HepG2 (cell line): ENCODE measurements around the gene WNK1. TPM values are rescaled to one million over a fixed set of nuclear protein-coding genes. Genes with fewer than 3 reads are reported as not detected.
"Not testable (repeated sequence)": the region's sequence is repeated elsewhere in the genome, so short reads cannot be mapped to it uniquely, and the experiment has no call there.

ENCODE experiments used
- ATAC-seq: fragments of 200-7000 bp; cut with Tn5 transposase; 3 replicates; pipeline ENCODE4 v1.9.1; 2020; ENCODE audit warnings: mild to moderate bottlenecking, moderate library complexity
- BruUV-seq: library from RNA; stranded (reverse); fragments of 400-500 nt; replicated peaks from 2 replicates; lab custom pipeline; 2021; lab: Mats Ljungman, UMichigan
- CTCF ChIA-PET: fragments of 300-600 bp; formaldehyde crosslinking; extraction: SDS; loops from one replicate; lab custom pipeline; 2021; ENCODE audit warnings: low total read pairs, inconsistent platforms, low intra/inter-chr PET ratio; lab: Yijun Ruan, JAX
- POLR2A ChIA-PET: fragments of 350-600 bp; sonication (Branson Sonifier 250); formaldehyde crosslinking; loops from one replicate; lab custom pipeline; 2020; ENCODE audit warnings: antibody characterized with exemption, inconsistent platforms; lab: Yijun Ruan, JAX
- DNase-seq: peaks from one replicate; pipeline ENCODE4 v3.0.0-alpha.2; 2015; ENCODE audit warnings: low spot score
- FAIRE-seq: peaks from 3 replicates; lab custom pipeline; 2011; peaks lifted over from hg19 to GRCh38; lab: Jason Lieb, UNC
- H2AFZ ChIP-seq: one replicate; pipeline ENCODE4 v1.6.1; 2011; ENCODE audit warnings: low read length, inconsistent platforms
- H3K27ac ChIP-seq: fragments of 300-600 bp; 3 replicates; pipeline ENCODE4 v1.8.0; 2011; ENCODE audit warnings: mixed run types, mild to moderate bottlenecking, mixed read lengths, low read length, inconsistent platforms; ENCODE audit not compliant: insufficient read depth; ENCODE audit errors: extremely low read length
- H3K27me3 ChIP-seq, 2 experiments: fragments of 200-600 bp in 1 of 2; 2 replicates in 1 of 2; 3 replicates in 1 of 2; pipeline versions ENCODE4 v1.6.0 to v1.8.0; 2011; ENCODE audit warnings: low read length in 2 of 2, mild to moderate bottlenecking in 2 of 2, moderate library complexity in 2 of 2, inconsistent platforms in 1 of 2; ENCODE audit not compliant: insufficient read depth in 2 of 2, control insufficient read depth in 1 of 2
- H3K36me3 ChIP-seq, 2 experiments: fragments of 200-600 bp in 1 of 2; replicated peaks in 1 of 2; 2 replicates in 1 of 2; 3 replicates in 1 of 2; pipeline versions ENCODE4 v1.5.1 to v1.8.0; 2011; ENCODE audit warnings: low read length in 2 of 2, inconsistent platforms in 1 of 2; ENCODE audit not compliant: insufficient read depth in 2 of 2, control insufficient read depth in 1 of 2
- H3K4me1 ChIP-seq: 2 replicates; pipeline ENCODE4 v1.5.1; 2012; ENCODE audit warnings: low read length, inconsistent platforms; ENCODE audit not compliant: insufficient read depth
- H3K4me2 ChIP-seq: 2 replicates; pipeline ENCODE4 v1.6.0; 2011; ENCODE audit warnings: low read depth, low read length, inconsistent platforms
- H3K4me3 ChIP-seq, 3 experiments: fragments of 200-600 bp in 1 of 3; sonication (generic), shearing (Covaris generic) in 1 of 3; replicated peaks in 1 of 3; 2 replicates each; pipeline ENCODE4 v1.5.1; 2011 to 2016; ENCODE audit warnings: low read length in 3 of 3, inconsistent platforms in 2 of 3, low read depth in 2 of 3, mild to moderate bottlenecking in 2 of 3, control low read depth in 1 of 3, mixed read lengths in 1 of 3; ENCODE audit not compliant: insufficient read depth in 1 of 3
- H3K79me2 ChIP-seq: one replicate; pipeline ENCODE4 v1.6.1; 2011; ENCODE audit warnings: low read length, inconsistent platforms; ENCODE audit not compliant: insufficient read depth
- H3K9ac ChIP-seq: 2 replicates; pipeline ENCODE4 v1.6.0; 2011; ENCODE audit warnings: mild to moderate bottlenecking, low read depth, low read length, inconsistent platforms; ENCODE audit not compliant: insufficient read depth
- H3K9me3 ChIP-seq: 2 replicates; pipeline ENCODE4 v1.5.1; 2012; ENCODE audit warnings: mild to moderate bottlenecking, low read length
- H4K20me1 ChIP-seq: 2 replicates; pipeline ENCODE4 v1.6.0; 2011; ENCODE audit warnings: inconsistent platforms, mild to moderate bottlenecking, low read length, moderate library complexity; ENCODE audit not compliant: insufficient read depth
- E2F1 ChIP-seq: sonication (generic); formaldehyde crosslinking; IDR thresholded peaks from 2 replicates; pipeline ENCODE4 v1.5.0; 2020; ENCODE audit warnings: missing genetic modification reagents
- ELK4 ChIP-seq: sonication (generic); formaldehyde crosslinking; IDR thresholded peaks from 2 replicates; pipeline ENCODE4 v1.9.0; 2021; ENCODE audit warnings: missing genetic modification reagents, borderline replicate concordance
- MAFK ChIP-seq, 2 experiments: IDR thresholded peaks in 1 of 2; conservative IDR thresholded peaks in 1 of 2; 2 replicates each; pipeline ENCODE4 v1.6.1; 2011; ENCODE audit warnings: improper control_type of control experiment in 2 of 2, low read length in 2 of 2
- ZBTB46 ChIP-seq: sonication (generic); formaldehyde crosslinking; IDR thresholded peaks from 2 replicates; pipeline ENCODE4 v1.4.0; 2020; ENCODE audit warnings: mild to moderate bottlenecking, missing genetic modification reagents, borderline replicate concordance
- ZNF350 ChIP-seq: sonication (generic); formaldehyde crosslinking; IDR thresholded peaks from 2 replicates; pipeline ENCODE4 v1.4.0; 2020; ENCODE audit warnings: mild to moderate bottlenecking, low read depth, missing genetic modification reagents, borderline replicate concordance
- ZNF530 ChIP-seq: sonication (generic); formaldehyde crosslinking; IDR thresholded peaks from 2 replicates; pipeline ENCODE4 v1.5.0; 2020; ENCODE audit warnings: low read depth, mild to moderate bottlenecking, missing genetic modification reagents
- ZNF543 ChIP-seq: sonication (generic); formaldehyde crosslinking; IDR thresholded peaks from 2 replicates; pipeline ENCODE4 v1.4.0; 2020; ENCODE audit warnings: mild to moderate bottlenecking, missing genetic modification reagents
- ZNF607 ChIP-seq: sonication (generic); formaldehyde crosslinking; IDR thresholded peaks from 2 replicates; pipeline ENCODE4 v1.5.1; 2020; ENCODE audit warnings: missing genetic modification reagents, mild to moderate bottlenecking, borderline replicate concordance
- WGBS: methylation state at CpG from one replicate; pipeline ENCODE4 v1.1.6; 2017; ENCODE audit warnings: low lambda C conversion rate; 5-methylcytosine and 5-hydroxymethylcytosine counted together
- in situ Hi-C: cut with HindIII; loops from 2 replicates; pipeline ENCODE4 v1.10.0; 2017; ENCODE audit warnings: low pct_unique_long_range_greater_than_20kb; ENCODE audit not compliant: extremely low pct_ligation_motif_present
- intact Hi-C: fragments of 100-400 bp; cut with micrococcal nuclease; formaldehyde crosslinking; loops from one replicate; pipeline ENCODE4 v1.10.0; 2022; ENCODE audit not compliant: unreplicated experiment
- polyA plus RNA-seq, 8 experiments: library from polyadenylated mRNA; depleted of rRNA in 3 of 8; stranded (reverse) in 7 of 8; unstranded in 1 of 8; fragments of >200 nt; fragmentation: Illumina TruSeq in 4 of 8; extraction: Trizol in 4 of 8; gene quantifications; 2 replicates each; pipeline versions ENCODE4 v1.2.1 to v1.2.3, GENCODE V29; 2011 to 2016; ENCODE audit warnings: low read depth in 4 of 8, missing spikeins in 1 of 8, mixed read lengths in 1 of 8; ENCODE audit not compliant: insufficient read depth in 1 of 8
- total RNA-seq, 5 experiments: library from RNA; depleted of rRNA; stranded (reverse); fragments of >200 nt; fragmentation: Illumina TruSeq; extraction: Trizol; gene quantifications; 2 replicates each; pipeline ENCODE4 v1.2.3, GENCODE V29; 2016; ENCODE audit warnings: low read depth in 1 of 5

The WNK1 gene
- total and polyA plus RNA-seq, 2 of the 13 experiments (the other 11 are each of a cell fraction or from before 2014, with no cell fraction given), result 31.1 to 54.8 TPM

GRCh38 chr12:849733-850437, 97.5 kb downstream of the WNK1 start:
- in situ Hi-C loops, CTCF ChIA-PET, H3K4me2 ChIP-seq, H3K27me3 ChIP-seq, intact Hi-C loops, DNase-seq, H3K4me3 ChIP-seq, H3K36me3 ChIP-seq, POLR2A ChIA-PET, H2AFZ ChIP-seq, H3K9ac ChIP-seq, H4K20me1 ChIP-seq, H3K9me3 ChIP-seq, H3K27ac ChIP-seq, H3K4me1 ChIP-seq, BruUV-seq, FAIRE-seq, ATAC-seq: not testable (repeated sequence)
- WGBS, result 97% methylated on average over 4 of the region's 4 CpGs
- peaks cover 32% of the 10 kb centered on the region for H3K79me2 ChIP-seq

- Histone ChIP-seq H4K20me1 (peaks cover 9% of the 10 kb centered on the region; the same call in 1 of the 2 replicates), H3K36me3 (peaks cover 0 to 1% of the 10 kb centered on the region in 2 experiments; a peak in 2 of 5 replicates), H3K9me3 (no peaks in the 10 kb centered on the region), H3K79me2 (peaks cover 30% of the 10 kb centered on the region), H3K4me1 (no peaks in the 10 kb centered on the region), H3K9ac (no peak overlapping the region), H3K4me3 (no peak overlapping the region), H3K4me2 (no peak overlapping the region), H3K27ac (no peak overlapping the region), H2AFZ (no peak overlapping the region), H3K27me3 (no peaks in the 10 kb centered on the region)
- intact Hi-C loops (no loop called here), in situ Hi-C loops (no loop called here)
- ChIA-PET CTCF (no interaction called here), POLR2A (no interaction called here)
- DNase-seq (no peak), ATAC-seq (no peak), FAIRE-seq (no peak)
- WGBS, result 100% methylated on average over 1 of the region's 1 CpG
- no TSS peak for BruUV-seq
- no peak for TF ChIP-seq ZNF530 (CRISPR knock-in tag)
- no peak for TF ChIP-seq ZNF350
- no peak for TF ChIP-seq ZNF543 (CRISPR knock-in tag)
- TF ChIP-seq MAFK (conservative IDR thresholded peaks at IDR 0.05 in 1 of 2, IDR thresholded peaks at IDR 0.05 in 1 of 2; ENCODE audit: low read length in 2 of 2), result no peak
- no peak for TF ChIP-seq ZBTB46 (CRISPR knock-in tag)
- no peak for TF ChIP-seq ZNF607 (CRISPR knock-in tag)
- no peak for TF ChIP-seq ELK4 (CRISPR knock-in tag)
- no peak for TF ChIP-seq E2F1 (CRISPR knock-in tag)
Measured at GRCh38 chr12:851343-851742, 99.0 kb downstream of the WNK1 start.
